Duodenal mucosa (tissue), 2 donors: ENCODE results near the gene NLGN4Y.
"Not testable (repeated sequence)": the region's sequence is repeated elsewhere in the genome, so short reads cannot be mapped to it uniquely, and the experiment has no call there.

Experiments used
- H3K27ac ChIP-seq: one replicate; pipeline ENCODE4 v1.7.0; 2013; ENCODE audit warnings: low read depth, low read length
- H3K27me3 ChIP-seq, 2 donors: one replicate each; pipeline ENCODE4 v1.7.0; 2013; ENCODE audit warnings: low read length in 2 of 2, control low read depth in 1 of 2; ENCODE audit not compliant: insufficient read depth in 2 of 2, control insufficient read depth in 1 of 2
- H3K36me3 ChIP-seq, 2 donors: one replicate each; pipeline ENCODE4 v1.7.0; 2013; ENCODE audit warnings: low read length in 2 of 2, control low read depth in 1 of 2; ENCODE audit not compliant: insufficient read depth in 2 of 2, control insufficient read depth in 1 of 2
- H3K4me1 ChIP-seq, 2 donors: one replicate each; pipeline ENCODE4 v1.7.0; 2013; ENCODE audit warnings: low read length in 2 of 2, control low read depth in 1 of 2; ENCODE audit not compliant: insufficient read depth in 2 of 2, control insufficient read depth in 1 of 2
- H3K4me3 ChIP-seq, 2 donors: one replicate each; pipeline ENCODE4 v1.7.0; 2013; ENCODE audit warnings: low read length in 2 of 2, low read depth in 1 of 2
- H3K9ac ChIP-seq, 2 donors: one replicate each; pipeline ENCODE4 v1.7.0; 2013; ENCODE audit warnings: low read length in 2 of 2, low read depth in 1 of 2
- H3K9me3 ChIP-seq, 2 donors: one replicate each; pipeline ENCODE4 v1.7.0; 2013; ENCODE audit warnings: low read length in 2 of 2, control low read depth in 1 of 2; ENCODE audit not compliant: control insufficient read depth in 1 of 2

NLGN4Y gene

GRCh38 chrY:14825728-14826127, 301.4 kb downstream of the NLGN4Y start:
- H3K9me3 ChIP-seq, result no peaks in the 10 kb centered on the region
- H3K27me3 ChIP-seq, result no peaks in the 10 kb centered on the region
- no peaks in the 10 kb centered on the region for H3K4me1 ChIP-seq
- H3K27ac ChIP-seq, result no peak overlapping the region
- H3K4me3 ChIP-seq, result no peak overlapping the region
- no peak overlapping the region for H3K9ac ChIP-seq
- H3K36me3 ChIP-seq, result no peaks in the 10 kb centered on the region

GRCh38 chrY:14828531-14828930, 304.2 kb downstream of the NLGN4Y start:
- no peaks in the 10 kb centered on the region for H3K36me3 ChIP-seq
- H3K4me3 ChIP-seq, result no peak overlapping the region
- no peaks in the 10 kb centered on the region for H3K9me3 ChIP-seq
- no peak overlapping the region for H3K27ac ChIP-seq
- H3K4me1 ChIP-seq, result no peaks in the 10 kb centered on the region
- no peaks in the 10 kb centered on the region for H3K27me3 ChIP-seq
- no peak overlapping the region for H3K9ac ChIP-seq

DNA sequence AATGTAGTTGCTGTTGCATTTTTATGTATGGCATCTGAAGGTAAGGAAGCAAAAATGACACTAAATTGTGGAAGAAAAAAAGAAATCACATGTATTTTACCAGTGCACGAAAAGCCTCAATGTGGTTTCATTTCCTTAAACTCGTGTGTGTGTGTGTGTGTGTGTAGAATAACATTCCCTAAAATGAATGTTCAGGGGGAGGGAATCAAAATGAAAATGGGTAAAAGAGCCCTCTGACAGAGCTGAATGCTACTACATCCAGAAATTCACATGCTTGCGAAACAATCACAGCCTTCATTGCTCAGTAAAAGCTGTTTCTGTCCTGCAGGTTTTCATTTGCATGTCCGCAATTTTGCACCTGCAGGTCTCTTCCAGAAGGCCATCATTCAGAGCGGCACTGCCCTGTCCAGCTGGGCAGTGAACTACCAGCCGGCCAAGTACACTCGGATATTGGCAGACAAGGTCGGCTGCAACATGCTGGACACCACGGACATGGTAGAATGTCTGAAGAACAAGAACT, 305.1 kb downstream of the NLGN4Y start:
- Histone ChIP-seq H3K27ac (no peak overlapping the region), H3K9me3 (no peaks in the 10 kb centered on the region), H3K27me3 (no peaks in the 10 kb centered on the region), H3K9ac (no peak overlapping the region), H3K4me1 (no peaks in the 10 kb centered on the region), H3K36me3 (no peaks in the 10 kb centered on the region), H3K4me3 (no peak overlapping the region)

- no peak overlapping the region for H3K4me3 ChIP-seq
- no peak overlapping the region for H3K27ac ChIP-seq
- H3K4me1 ChIP-seq, result no peaks in the 10 kb centered on the region
- H3K9ac ChIP-seq, result no peak overlapping the region
- no peaks in the 10 kb centered on the region for H3K27me3 ChIP-seq
- H3K9me3 ChIP-seq, result no peaks in the 10 kb centered on the region
- no peaks in the 10 kb centered on the region for H3K36me3 ChIP-seq
These were observed 310.1 kb downstream of the NLGN4Y start for GRCh38 chrY:14834103-14835060.

DNA sequence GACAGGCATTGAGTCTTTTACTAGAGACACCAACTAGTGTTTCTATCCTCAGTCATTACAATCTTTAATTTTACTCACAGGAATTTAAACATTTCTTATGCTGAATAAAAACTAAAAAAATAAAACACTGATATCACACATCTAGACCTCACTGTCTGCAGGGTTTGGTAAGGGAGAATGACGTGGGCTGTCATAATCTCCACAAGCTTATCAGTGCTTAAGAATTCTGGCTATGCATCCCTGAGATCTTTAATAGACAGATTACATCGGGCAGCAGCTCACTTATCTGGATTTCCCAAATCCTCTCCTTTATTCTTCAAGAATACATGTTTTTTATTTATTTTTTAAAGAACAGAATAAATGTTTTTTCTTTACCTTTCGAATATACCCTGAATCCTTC, 313.1 kb downstream of the NLGN4Y start:
- Histone ChIP-seq H3K4me1 (no peaks in the 10 kb centered on the region), H3K9ac (no peak overlapping the region), H3K9me3 (no peaks in the 10 kb centered on the region), H3K27me3 (no peaks in the 10 kb centered on the region), H3K36me3 (no peaks in the 10 kb centered on the region), H3K4me3 (no peak overlapping the region), H3K27ac (no peak overlapping the region)

- H3K9me3 ChIP-seq, result no peaks in the 10 kb centered on the region
- no peaks in the 10 kb centered on the region for H3K27me3 ChIP-seq
- H3K4me1 ChIP-seq, result no peaks in the 10 kb centered on the region
- H3K36me3 ChIP-seq, result no peaks in the 10 kb centered on the region
- no peak overlapping the region for H3K27ac ChIP-seq
- H3K4me3 ChIP-seq, result no peak overlapping the region
- no peak overlapping the region for H3K9ac ChIP-seq
These were observed 326.4 kb downstream of the NLGN4Y start for GRCh38 chrY:14850734-14851133.

GRCh38 chrY:14860448-14860847, 336.1 kb downstream of the NLGN4Y start:
- Histone ChIP-seq H3K27me3 (no peaks in the 10 kb centered on the region), H3K27ac (no peak overlapping the region), H3K36me3 (no peaks in the 10 kb centered on the region), H3K4me1 (no peaks in the 10 kb centered on the region), H3K4me3 (no peak overlapping the region), H3K9me3 (no peaks in the 10 kb centered on the region), H3K9ac (no peak overlapping the region)

GRCh38 chrY:14861033-14861432, 336.7 kb downstream of the NLGN4Y start:
- H3K4me1 ChIP-seq, H3K36me3 ChIP-seq, H3K27ac ChIP-seq, H3K9ac ChIP-seq, H3K27me3 ChIP-seq, H3K9me3 ChIP-seq: not testable (repeated sequence)
- H3K4me3 ChIP-seq, result peak overlapping the region in 1 of 2 donors; percentile 28

- Histone ChIP-seq H3K4me1 (no peaks in the 10 kb centered on the region), H3K4me3 (no peak overlapping the region), H3K36me3 (no peaks in the 10 kb centered on the region), H3K9me3 (no peaks in the 10 kb centered on the region), H3K9ac (no peak overlapping the region), H3K27ac (no peak overlapping the region), H3K27me3 (no peaks in the 10 kb centered on the region)
These were observed 347.6 kb downstream of the NLGN4Y start for GRCh38 chrY:14871971-14872370.
